T-helper 1 cell treated with Interleukin-12 subunit alpha and Interleukin-12 subunit beta and Interleukin-4 antibody, amounts not matched to agents 30 μg/mL and 1 μg/mL, for 36 hours (primary cell): ENCODE data around the gene ZNF217.
"Not testable (repeated sequence)": the region's sequence is repeated elsewhere in the genome, so short reads cannot be mapped to it uniquely, and the experiment has no call there.

Source experiments
- H3K27ac Mint-ChIP-seq: one replicate; pipeline ENCODE4 v1.8.0; 2021; ENCODE audit warnings: mild to moderate bottlenecking, mixed read lengths
- H3K27me3 Mint-ChIP-seq: one replicate; pipeline ENCODE4 v1.8.0; 2021; ENCODE audit warnings: low read depth, mixed read lengths
- H3K36me3 Mint-ChIP-seq: one replicate; pipeline ENCODE4 v1.8.0; 2021; ENCODE audit warnings: low read depth, mixed read lengths
- H3K4me1 Mint-ChIP-seq: one replicate; pipeline ENCODE4 v1.8.0; 2021; ENCODE audit warnings: low read depth, mixed read lengths
- H3K4me3 Mint-ChIP-seq: one replicate; pipeline ENCODE4 v1.8.0; 2021; ENCODE audit warnings: mild to moderate bottlenecking, moderate library complexity, mixed read lengths
- H3K9me3 Mint-ChIP-seq: one replicate; pipeline ENCODE4 v1.8.0; 2021; ENCODE audit warnings: mixed read lengths

Gene ZNF217

GRCh38 chr20:53626584-53626983 is 32.9 kb upstream of the ZNF217 start:
- H3K27me3 Mint-ChIP-seq, result no peaks in the 10 kb centered on the region
- H3K36me3 Mint-ChIP-seq, result no peaks in the 10 kb centered on the region
- peaks cover 25% of the 10 kb centered on the region for H3K4me1 Mint-ChIP-seq
- H3K4me3 Mint-ChIP-seq, result no peak overlapping the region
- H3K9me3 Mint-ChIP-seq, result no peaks in the 10 kb centered on the region
- H3K27ac Mint-ChIP-seq, result no peak overlapping the region

DNA sequence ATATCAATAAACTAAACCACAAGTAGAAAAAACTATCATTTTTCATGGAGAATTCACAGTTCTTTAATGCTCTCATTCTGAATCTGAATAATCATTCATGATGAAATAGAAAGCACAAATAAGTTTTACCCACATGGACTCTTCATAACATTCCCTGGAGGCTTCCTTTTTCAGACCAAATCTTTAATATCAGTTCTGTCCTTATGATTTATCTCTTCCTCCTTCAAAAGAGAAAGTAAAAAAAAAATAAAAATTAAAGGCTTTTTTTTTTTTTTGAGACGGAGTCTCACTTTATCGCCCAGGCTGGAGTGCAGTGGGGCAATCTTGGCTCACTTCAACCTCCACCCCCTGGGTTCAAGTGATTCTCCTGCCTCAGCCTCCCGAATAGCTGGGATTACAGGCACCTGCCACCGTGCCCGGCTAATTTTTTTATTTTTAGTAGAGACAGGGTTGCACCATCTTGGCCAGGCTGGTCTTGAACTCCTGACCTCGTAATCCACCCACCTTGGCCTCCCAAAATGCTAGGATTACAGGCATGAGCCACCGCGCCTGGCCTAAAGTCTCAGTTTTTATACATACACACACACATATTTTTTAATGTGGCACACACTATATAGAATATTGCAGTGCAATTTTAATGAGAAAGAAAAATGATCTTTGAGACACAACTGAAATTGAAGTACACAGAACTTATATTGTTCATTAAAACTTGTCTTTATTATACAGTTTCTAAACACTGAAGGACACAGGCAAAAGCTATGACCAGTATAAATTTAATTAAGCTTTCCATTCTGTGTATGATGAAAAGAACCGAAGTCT is 31.9 kb upstream of the ZNF217 start:
- no peak overlapping the region for H3K4me3 Mint-ChIP-seq
- H3K27me3 Mint-ChIP-seq, result no peaks in the 10 kb centered on the region
- peaks cover 30% of the 10 kb centered on the region for H3K4me1 Mint-ChIP-seq
- no peak overlapping the region for H3K27ac Mint-ChIP-seq
- no peaks in the 10 kb centered on the region for H3K9me3 Mint-ChIP-seq
- H3K36me3 Mint-ChIP-seq, result no peaks in the 10 kb centered on the region

GRCh38 chr20:53624927-53625250 is 31.2 kb upstream of the ZNF217 start:
- H3K9me3 Mint-ChIP-seq, H3K36me3 Mint-ChIP-seq, H3K4me3 Mint-ChIP-seq, H3K27ac Mint-ChIP-seq, H3K27me3 Mint-ChIP-seq: not testable (repeated sequence)
- peaks cover 30% of the 10 kb centered on the region for H3K4me1 Mint-ChIP-seq

- Mint-ChIP-seq H3K4me1 (peaks cover 34% of the 10 kb centered on the region), H3K27ac (peak overlapping the region; percentile 97), H3K36me3 (no peaks in the 10 kb centered on the region), H3K4me3 (peak overlapping the region; percentile 76), H3K9me3 (no peaks in the 10 kb centered on the region), H3K27me3 (no peaks in the 10 kb centered on the region)
Measured at GRCh38 chr20:53623454-53624211, 30.0 kb upstream of the ZNF217 start.

DNA sequence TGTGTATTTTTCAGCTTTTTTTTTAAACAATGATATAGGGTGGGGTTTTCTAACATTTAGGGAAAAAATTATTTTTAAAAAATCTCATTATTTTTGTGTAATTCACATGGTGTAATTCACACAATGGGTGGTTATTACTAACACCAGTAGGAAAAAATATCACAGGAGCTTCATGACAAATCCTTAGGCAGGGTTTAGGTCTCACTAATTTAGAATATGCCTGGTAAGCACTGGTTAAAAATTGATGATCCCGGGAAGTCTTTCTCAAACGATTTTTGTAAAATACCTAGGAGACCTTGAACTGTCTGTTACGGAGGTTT is 29.5 kb upstream of the ZNF217 start:
- H3K9me3 Mint-ChIP-seq, result no peaks in the 10 kb centered on the region
- no peaks in the 10 kb centered on the region for H3K27me3 Mint-ChIP-seq
- H3K4me1 Mint-ChIP-seq, result peaks cover 34% of the 10 kb centered on the region
- no peaks in the 10 kb centered on the region for H3K36me3 Mint-ChIP-seq
- H3K27ac Mint-ChIP-seq, result peak overlapping the region; percentile 97
- peak overlapping the region; percentile 76 for H3K4me3 Mint-ChIP-seq

- Mint-ChIP-seq H3K9me3 (no peaks in the 10 kb centered on the region), H3K4me3 (peak overlapping the region; percentile 76), H3K4me1 (peaks cover 33% of the 10 kb centered on the region), H3K27ac (peak overlapping the region; percentile 97), H3K36me3 (no peaks in the 10 kb centered on the region), H3K27me3 (no peaks in the 10 kb centered on the region)
Measured at GRCh38 chr20:53622247-53623133, 28.9 kb upstream of the ZNF217 start.

GRCh38 chr20:53621482-53622246 is 28.0 kb upstream of the ZNF217 start:
- H3K9me3 Mint-ChIP-seq, result no peaks in the 10 kb centered on the region
- H3K27me3 Mint-ChIP-seq, result no peaks in the 10 kb centered on the region
- peak overlapping the region; percentile 54 for H3K4me3 Mint-ChIP-seq
- H3K4me1 Mint-ChIP-seq, result peaks cover 33% of the 10 kb centered on the region
- no peaks in the 10 kb centered on the region for H3K36me3 Mint-ChIP-seq
- H3K27ac Mint-ChIP-seq, result peak overlapping the region; percentile 97

DNA sequence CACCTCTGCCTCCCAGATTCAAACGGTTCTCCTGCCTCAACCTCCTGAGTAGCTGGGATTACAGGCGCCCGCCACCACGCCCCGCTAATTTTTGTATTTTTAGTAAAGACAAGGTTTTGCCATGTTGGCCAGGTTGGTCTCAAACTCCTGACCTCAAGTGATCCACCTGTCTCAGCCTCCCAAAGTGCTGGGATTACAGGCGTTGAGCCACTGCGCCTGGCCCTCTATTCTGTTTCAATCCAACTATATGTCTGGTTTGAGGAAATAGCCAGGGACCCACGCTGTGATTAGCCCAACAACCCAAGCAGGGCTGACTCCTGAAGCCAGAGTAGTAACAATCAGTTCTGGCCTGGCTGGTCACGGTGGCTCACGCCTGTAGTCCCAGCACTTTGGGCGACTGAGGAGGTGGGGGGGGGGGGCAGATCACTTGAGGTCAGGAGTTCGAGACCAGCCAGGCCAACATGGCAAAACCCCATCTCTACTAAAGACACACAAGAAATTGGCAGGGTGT is 24.9 kb upstream of the ZNF217 start:
- not testable (repeated sequence) for H3K9me3 Mint-ChIP-seq, H3K36me3 Mint-ChIP-seq, H3K27ac Mint-ChIP-seq, H3K27me3 Mint-ChIP-seq, H3K4me3 Mint-ChIP-seq
- peaks cover 29% of the 10 kb centered on the region for H3K4me1 Mint-ChIP-seq

DNA sequence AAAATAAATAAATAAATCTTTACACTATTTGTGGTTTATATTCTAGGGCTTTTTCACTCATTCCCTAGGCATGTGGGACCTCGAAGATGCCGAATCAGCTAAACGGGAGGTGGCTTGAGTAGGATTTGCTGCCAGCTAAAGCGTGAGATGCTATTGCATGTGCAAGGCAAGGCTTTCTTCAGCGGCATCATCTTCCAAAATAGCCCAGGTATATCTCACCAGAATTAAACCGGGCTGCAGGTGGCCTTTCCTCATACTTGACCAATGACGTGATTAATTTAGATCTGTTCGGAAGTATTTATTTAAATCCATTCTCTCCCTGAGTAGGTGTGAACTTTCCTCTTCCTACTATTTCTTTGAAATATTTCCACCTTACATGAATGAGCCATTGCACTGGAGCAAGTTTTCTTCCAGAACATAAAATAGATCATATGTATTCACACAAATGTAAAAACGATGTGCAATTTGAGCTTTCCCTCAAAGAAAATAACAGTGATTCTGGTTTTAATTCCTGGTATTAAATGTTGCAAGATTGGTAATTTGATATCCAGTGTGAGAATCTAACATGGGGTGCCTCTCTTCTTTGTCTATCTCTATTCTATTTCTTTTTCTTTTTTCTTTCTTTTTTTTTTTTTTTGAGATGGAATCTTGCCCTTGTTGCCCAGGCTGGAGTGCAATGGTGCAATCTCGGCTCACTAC is 24.3 kb upstream of the ZNF217 start:
- Mint-ChIP-seq H3K36me3 (no peaks in the 10 kb centered on the region), H3K9me3 (no peaks in the 10 kb centered on the region), H3K27ac (no peak overlapping the region), H3K27me3 (no peaks in the 10 kb centered on the region), H3K4me1 (peaks cover 24% of the 10 kb centered on the region), H3K4me3 (no peak overlapping the region)

GRCh38 chr20:53616489-53616888 is 22.9 kb upstream of the ZNF217 start:
- not testable (repeated sequence) for H3K27me3 Mint-ChIP-seq, H3K9me3 Mint-ChIP-seq, H3K4me3 Mint-ChIP-seq, H3K36me3 Mint-ChIP-seq, H3K27ac Mint-ChIP-seq
- peaks cover 13% of the 10 kb centered on the region for H3K4me1 Mint-ChIP-seq

- Mint-ChIP-seq H3K9me3 (no peaks in the 10 kb centered on the region), H3K4me1 (peaks cover 22% of the 10 kb centered on the region), H3K4me3 (no peak overlapping the region), H3K27me3 (no peaks in the 10 kb centered on the region), H3K36me3 (no peaks in the 10 kb centered on the region), H3K27ac (no peak overlapping the region)
Measured at GRCh38 chr20:53613748-53614147, 20.1 kb upstream of the ZNF217 start.

- H3K27ac Mint-ChIP-seq, H3K27me3 Mint-ChIP-seq, H3K36me3 Mint-ChIP-seq, H3K4me3 Mint-ChIP-seq, H3K9me3 Mint-ChIP-seq: not testable (repeated sequence)
- peaks cover 27% of the 10 kb centered on the region for H3K4me1 Mint-ChIP-seq
Measured at GRCh38 chr20:53612289-53612688, 18.6 kb upstream of the ZNF217 start.

DNA sequence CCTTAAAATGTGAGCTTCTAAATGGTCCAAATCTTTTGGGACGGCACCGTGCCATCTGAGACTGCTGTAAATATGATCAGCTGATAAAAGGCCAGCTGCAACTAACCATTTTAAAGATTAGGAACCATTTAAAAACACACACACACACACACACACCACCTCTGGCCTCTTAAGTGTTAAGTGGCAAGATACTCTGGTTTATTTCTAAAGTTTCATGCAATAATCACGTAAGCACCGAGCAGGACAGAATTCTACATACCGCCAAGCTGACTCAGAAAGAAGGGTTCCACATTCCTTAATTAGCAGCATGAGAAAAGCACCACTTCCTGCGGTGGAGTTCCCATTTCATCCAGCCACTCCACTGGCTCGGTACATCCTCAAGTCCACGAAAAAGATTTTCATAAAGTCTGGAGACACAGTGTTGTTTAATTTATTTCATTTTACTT is 17.8 kb upstream of the ZNF217 start:
- Mint-ChIP-seq H3K36me3 (peaks cover 3% of the 10 kb centered on the region), H3K9me3 (no peaks in the 10 kb centered on the region), H3K27ac (no peak overlapping the region)

More for the DNA sequence above, 17.8 kb upstream of the ZNF217 start:
- no peaks in the 10 kb centered on the region for H3K27me3 Mint-ChIP-seq
- H3K4me3 Mint-ChIP-seq, result no peak overlapping the region
- H3K4me1 Mint-ChIP-seq, result peaks cover 30% of the 10 kb centered on the region
